Osteoblast (primary cell): ENCODE data around the gene BTC. TPM values are rescaled to one million over a fixed set of nuclear protein-coding genes. Genes with fewer than 3 reads are reported as not detected.

ENCODE experiments used
- DNase-seq: peaks from one replicate; pipeline ENCODE4 v3.0.0; 2011; ENCODE audit warnings: low spot score, mixed read lengths; ENCODE audit not compliant: insufficient read length; ENCODE audit errors: missing footprints
- H2AFZ ChIP-seq: 2 replicates; pipeline ENCODE4 v1.6.0; 2011; ENCODE audit warnings: mild to moderate bottlenecking, low read length
- H3K27ac ChIP-seq: 2 replicates; pipeline ENCODE4 v1.5.1; 2011; ENCODE audit warnings: mild to moderate bottlenecking, low read depth, low read length, moderate library complexity
- H3K27me3 ChIP-seq: 2 replicates; pipeline ENCODE4 v1.6.0; 2012; ENCODE audit warnings: mild to moderate bottlenecking, control low read depth, inconsistent platforms, low read length, moderate library complexity; ENCODE audit not compliant: insufficient read depth
- H3K36me3 ChIP-seq: 2 replicates; pipeline ENCODE4 v1.5.1; 2011; ENCODE audit warnings: mild to moderate bottlenecking, low read length, control low read depth, moderate library complexity; ENCODE audit not compliant: insufficient read depth
- H3K4me1 ChIP-seq: 2 replicates; pipeline ENCODE4 v1.5.1; 2011; ENCODE audit warnings: mild to moderate bottlenecking, low read length, control low read depth, moderate library complexity; ENCODE audit not compliant: insufficient read depth
- H3K4me2 ChIP-seq: 2 replicates; pipeline ENCODE4 v1.6.0; 2011; ENCODE audit warnings: mild to moderate bottlenecking, low read length; ENCODE audit not compliant: insufficient read depth
- H3K4me3 ChIP-seq: fragments of 200-600 bp; sonication (generic); 3 replicates; pipeline ENCODE4 v1.5.1; 2012; ENCODE audit warnings: mild to moderate bottlenecking, low read length, inconsistent platforms; ENCODE audit not compliant: insufficient read depth
- H3K79me2 ChIP-seq: 2 replicates; pipeline ENCODE4 v1.6.0; 2012; ENCODE audit warnings: mild to moderate bottlenecking, low read length, control low read depth, inconsistent platforms; ENCODE audit not compliant: insufficient read depth
- H3K9me3 ChIP-seq: 2 replicates; pipeline ENCODE4 v1.5.1; 2011; ENCODE audit warnings: low read depth, low read length, control low read depth
- H4K20me1 ChIP-seq: 2 replicates; pipeline ENCODE4 v1.6.0; 2012; ENCODE audit warnings: mild to moderate bottlenecking, low read length, control low read depth; ENCODE audit not compliant: insufficient read depth
- total RNA-seq: library from RNA; depleted of rRNA; stranded (reverse); fragments of >200 nt; gene quantifications from 2 replicates; pipeline ENCODE4 v1.2.3, GENCODE V29; 2012
- TF ChIP-seq, protein P1 (sequence below): IDR thresholded peaks from 2 replicates; pipeline ENCODE4 v1.5.1; 2011; ENCODE audit warnings: mild to moderate bottlenecking, low read depth, low read length, moderate library complexity; ENCODE audit errors: extremely low read depth

BTC gene
- total RNA-seq, 1 donor = 0.36 TPM

DNA sequence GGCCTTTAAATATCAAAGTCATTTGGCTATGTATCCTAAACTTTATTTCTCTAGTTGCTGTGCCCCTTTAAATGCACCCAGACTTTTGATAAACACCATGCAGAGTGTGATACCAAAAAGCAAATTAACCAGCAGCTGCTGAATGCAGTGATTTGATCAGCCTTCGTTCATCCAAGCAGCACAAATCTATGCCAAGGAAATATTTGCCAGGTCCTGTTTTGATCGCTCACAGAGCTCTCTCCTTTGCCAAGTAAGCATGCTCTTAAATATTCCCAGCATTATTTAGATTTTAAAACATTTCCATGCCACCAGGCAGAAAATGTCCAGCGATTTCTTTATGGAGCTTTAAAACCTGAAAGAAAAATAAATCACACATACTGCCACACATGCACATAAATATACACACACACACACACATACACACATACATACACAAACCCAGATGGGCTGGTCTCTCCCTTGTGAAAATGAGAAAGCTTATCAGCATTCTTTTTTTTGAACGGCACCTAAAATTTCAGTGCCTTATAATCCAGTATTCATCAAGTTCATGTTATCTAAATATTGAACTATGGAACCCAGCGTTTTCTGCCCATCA lies 35.7 kb downstream of the BTC start:
- Histone ChIP-seq H2AFZ (no peak overlapping the region), H4K20me1 (no peaks in the 10 kb centered on the region), H3K4me2 (no peak overlapping the region), H3K4me1 (no peaks in the 10 kb centered on the region), H3K36me3 (no peaks in the 10 kb centered on the region), H3K79me2 (no peaks in the 10 kb centered on the region), H3K27ac (no peak overlapping the region), H3K9me3 (no peaks in the 10 kb centered on the region), H3K27me3 (peaks cover 22% of the 10 kb centered on the region), H3K4me3 (no peak overlapping the region)
- TF ChIP-seq, protein P1, sequence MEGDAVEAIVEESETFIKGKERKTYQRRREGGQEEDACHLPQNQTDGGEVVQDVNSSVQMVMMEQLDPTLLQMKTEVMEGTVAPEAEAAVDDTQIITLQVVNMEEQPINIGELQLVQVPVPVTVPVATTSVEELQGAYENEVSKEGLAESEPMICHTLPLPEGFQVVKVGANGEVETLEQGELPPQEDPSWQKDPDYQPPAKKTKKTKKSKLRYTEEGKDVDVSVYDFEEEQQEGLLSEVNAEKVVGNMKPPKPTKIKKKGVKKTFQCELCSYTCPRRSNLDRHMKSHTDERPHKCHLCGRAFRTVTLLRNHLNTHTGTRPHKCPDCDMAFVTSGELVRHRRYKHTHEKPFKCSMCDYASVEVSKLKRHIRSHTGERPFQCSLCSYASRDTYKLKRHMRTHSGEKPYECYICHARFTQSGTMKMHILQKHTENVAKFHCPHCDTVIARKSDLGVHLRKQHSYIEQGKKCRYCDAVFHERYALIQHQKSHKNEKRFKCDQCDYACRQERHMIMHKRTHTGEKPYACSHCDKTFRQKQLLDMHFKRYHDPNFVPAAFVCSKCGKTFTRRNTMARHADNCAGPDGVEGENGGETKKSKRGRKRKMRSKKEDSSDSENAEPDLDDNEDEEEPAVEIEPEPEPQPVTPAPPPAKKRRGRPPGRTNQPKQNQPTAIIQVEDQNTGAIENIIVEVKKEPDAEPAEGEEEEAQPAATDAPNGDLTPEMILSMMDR = no peak
- DNase-seq = peak; percentile 17

DNA sequence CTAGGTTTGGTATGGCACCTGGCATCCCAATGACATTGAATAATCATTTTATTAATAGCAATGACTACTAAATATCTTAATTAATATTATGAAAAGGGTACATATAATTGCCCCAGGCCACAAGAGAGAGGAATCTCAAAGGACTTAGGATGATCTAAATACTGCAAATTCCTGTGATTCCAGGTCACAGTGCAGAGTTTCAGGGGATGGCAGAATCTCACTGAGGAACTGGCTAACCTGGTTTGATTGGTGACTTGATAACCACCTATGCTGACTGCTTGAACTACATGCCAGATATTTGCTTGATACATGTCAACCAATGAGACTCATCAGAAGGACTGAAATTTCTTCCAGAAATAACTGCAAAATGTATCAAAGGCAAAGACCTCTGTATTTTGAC lies 37.2 kb downstream of the BTC start:
- Histone ChIP-seq H3K4me2 (no peak overlapping the region), H3K36me3 (no peaks in the 10 kb centered on the region), H3K27me3 (peaks cover 22% of the 10 kb centered on the region), H3K27ac (no peak overlapping the region), H3K79me2 (no peaks in the 10 kb centered on the region), H4K20me1 (no peaks in the 10 kb centered on the region), H3K9me3 (no peaks in the 10 kb centered on the region), H2AFZ (no peak overlapping the region), H3K4me1 (no peaks in the 10 kb centered on the region), H3K4me3 (no peak overlapping the region)
- DNase-seq = no peak
- TF ChIP-seq, protein P1 = no peak

DNA sequence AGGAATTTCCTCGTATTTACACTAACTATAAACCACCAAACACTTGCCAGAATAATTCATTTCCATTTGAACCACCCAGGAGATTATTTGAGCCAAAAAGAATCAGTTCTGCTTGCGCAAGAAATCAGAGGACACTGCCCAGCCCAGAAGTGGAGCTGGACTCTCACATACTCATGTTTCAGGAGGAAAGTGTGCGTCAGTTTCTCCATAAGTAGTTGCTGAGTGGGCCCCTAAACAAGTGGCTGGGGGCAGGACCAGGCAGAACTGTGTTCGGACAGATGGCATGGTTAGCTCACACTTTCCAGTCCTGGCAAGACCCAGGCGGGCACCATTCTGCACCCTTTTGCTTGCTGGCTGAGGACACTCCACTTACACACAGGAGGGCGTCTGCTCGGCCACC lies 38.8 kb downstream of the BTC start:
- Histone ChIP-seq H3K27me3 (peaks cover 22% of the 10 kb centered on the region), H3K9me3 (no peaks in the 10 kb centered on the region), H3K27ac (no peak overlapping the region), H3K4me3 (no peak overlapping the region), H2AFZ (no peak overlapping the region), H3K36me3 (no peaks in the 10 kb centered on the region), H3K79me2 (no peaks in the 10 kb centered on the region), H3K4me1 (no peaks in the 10 kb centered on the region), H3K4me2 (no peak overlapping the region), H4K20me1 (no peaks in the 10 kb centered on the region)
- TF ChIP-seq, protein P1 = no peak
- DNase-seq = no peak

DNA sequence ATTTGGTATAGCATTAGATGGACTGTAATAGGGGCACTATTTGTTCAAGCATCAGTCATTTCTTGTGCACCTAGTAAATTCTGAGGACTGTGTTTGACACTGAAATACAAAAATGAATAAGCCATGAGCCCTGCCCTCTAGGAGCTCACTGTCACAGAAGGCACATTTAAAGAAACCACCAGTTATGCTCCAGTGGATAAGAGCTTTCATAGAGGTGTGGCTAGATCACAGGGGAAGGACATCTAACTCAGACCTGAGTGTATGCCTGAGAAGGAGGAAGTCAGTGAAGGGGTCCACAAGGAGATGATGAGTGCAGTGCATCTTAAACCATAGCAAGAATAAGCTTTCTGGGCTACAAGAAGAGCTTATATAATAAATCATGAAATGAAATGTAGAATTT lies 40.1 kb downstream of the BTC start:
- no peak overlapping the region for H3K4me3 ChIP-seq
- H3K27ac ChIP-seq = no peak overlapping the region
- H3K4me2 ChIP-seq = no peak overlapping the region
- peaks cover 22% of the 10 kb centered on the region for H3K27me3 ChIP-seq
- no peak overlapping the region for H2AFZ ChIP-seq
- no peaks in the 10 kb centered on the region for H3K79me2 ChIP-seq
- no peaks in the 10 kb centered on the region for H3K9me3 ChIP-seq
- TF ChIP-seq, protein P1 = no peak
- H3K4me1 ChIP-seq = no peaks in the 10 kb centered on the region
- no peak for DNase-seq
- no peaks in the 10 kb centered on the region for H4K20me1 ChIP-seq
- H3K36me3 ChIP-seq = no peaks in the 10 kb centered on the region
